Activated CD4-positive, alpha-beta T cell treated with anti-CD3 and anti-CD28 coated beads, Interleukin-2, amount 50 U/mL, for 1 hour (primary cell): ENCODE measurements around the gene RGS17.
A peak's percentile ranks its signal among the peaks of the same experiment; 100 is the strongest.
"Not testable (repeated sequence)": the region's sequence is repeated elsewhere in the genome, so short reads cannot be mapped to it uniquely, and the experiment has no call there.

Experiments used
- DNase-seq: peaks from one replicate; pipeline ENCODE4 v3.0.0-alpha.2; 2020

Gene RGS17

DNA sequence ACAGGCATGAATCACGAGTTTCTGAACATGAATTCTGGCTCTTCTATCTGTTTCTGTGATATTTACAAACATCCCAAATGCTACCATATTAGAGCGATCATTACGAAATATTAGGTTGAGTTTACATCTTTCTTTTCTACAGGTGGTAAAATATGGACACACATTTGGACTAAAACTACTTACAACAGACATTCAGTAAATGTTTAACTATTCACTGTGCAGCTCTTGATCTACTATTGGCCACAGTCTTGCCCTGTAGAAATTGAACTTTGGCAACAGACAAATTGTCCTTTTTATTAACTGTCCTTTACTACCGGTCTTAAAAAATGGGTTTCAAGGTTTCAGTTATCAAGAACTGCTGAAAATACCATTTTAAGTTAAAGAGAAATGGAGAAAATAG is 102.1 kb downstream of the RGS17 start:
- no peak for DNase-seq

DNA sequence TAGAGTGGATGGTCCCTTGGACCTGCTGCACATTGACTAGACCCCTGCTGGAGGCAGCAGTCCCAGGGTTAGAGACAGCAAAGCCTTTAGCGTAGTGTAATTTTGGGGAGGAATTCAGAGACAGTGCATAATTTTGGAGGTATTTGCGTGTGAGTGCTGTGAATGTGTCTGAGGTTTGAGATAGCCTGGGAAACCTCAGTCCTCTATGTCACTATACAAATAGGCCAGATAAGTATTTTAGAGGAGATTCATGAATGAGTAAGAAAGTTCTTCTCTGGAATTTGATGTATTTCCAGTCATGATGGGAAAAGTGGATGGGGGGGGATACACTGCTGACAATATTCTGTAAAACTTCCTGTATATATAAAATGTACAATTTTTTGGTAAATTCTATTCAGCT is 102.8 kb downstream of the RGS17 start:
- no peak for DNase-seq

- DNase-seq = no peak
These were observed 103.6 kb downstream of the RGS17 start for GRCh38 chr6:153027480-153027879.

DNA sequence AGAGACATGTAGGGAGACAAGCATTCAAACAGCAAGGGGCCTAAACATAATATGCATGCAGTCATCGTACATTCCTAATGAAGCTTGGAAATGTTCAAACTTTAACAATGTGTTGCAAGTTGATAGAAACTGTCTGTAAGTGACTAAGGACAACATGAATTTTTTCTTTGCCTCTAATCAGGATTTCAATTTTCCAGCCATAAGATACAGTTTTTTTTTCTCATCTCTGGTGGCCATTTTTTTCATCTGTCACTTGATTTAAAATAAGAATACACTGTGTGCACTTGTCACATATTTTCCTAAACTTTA is 106.4 kb downstream of the RGS17 start:
- DNase-seq = no peak

DNA sequence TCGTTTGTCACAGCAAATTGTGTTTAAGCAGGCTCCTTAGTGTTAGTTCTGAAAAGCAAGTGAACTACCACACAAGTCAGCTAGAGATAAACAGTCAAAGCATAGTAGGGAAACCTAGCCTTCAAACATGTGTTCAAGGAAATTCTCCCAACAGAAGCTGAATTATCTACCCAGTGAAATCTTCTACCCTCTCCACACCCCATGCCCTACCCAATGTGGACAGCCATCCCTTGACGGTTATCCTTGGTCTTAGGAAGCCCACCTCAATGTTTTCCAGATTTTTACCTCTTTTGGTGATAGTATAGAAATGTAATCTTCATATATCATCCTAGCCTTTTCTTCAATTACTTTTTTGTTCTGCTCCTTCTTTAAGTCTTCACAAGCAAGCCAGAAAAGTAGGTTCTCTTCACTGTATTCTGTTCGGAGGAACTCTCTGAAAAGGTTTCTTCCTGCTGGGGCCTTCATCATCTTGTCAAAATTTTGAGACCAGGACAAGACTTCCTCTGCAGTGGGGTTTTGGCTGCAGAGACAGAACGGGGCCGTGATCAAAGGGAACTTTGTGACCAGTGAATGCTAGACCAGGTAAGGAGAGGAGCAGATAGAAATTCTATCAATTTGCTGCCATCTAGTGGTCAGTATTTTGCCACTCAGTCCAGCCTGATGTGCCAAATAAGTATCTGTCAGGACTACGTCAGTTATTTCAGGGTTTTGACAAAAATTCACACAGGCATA is 106.9 kb downstream of the RGS17 start:
- DNase-seq = peak; percentile 12

DNA sequence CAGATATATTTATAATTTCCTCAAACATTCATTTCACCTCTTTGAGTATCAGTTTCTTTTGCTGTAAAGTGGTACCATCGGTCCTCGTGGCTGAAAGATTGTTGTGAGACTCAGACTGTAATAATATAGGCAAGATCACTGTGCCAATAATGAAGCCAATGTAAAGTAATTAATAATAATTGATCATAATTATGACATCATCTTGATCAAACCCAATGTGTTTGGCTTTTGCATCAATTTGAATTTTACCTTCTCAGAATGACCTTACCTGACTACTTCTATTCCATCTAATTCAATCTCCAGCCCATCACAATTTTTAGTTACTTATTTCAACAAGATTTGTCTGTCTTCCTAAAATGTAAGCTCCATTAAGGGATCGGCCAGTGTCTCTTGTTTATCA is 112.7 kb downstream of the RGS17 start:
- no peak for DNase-seq

DNA sequence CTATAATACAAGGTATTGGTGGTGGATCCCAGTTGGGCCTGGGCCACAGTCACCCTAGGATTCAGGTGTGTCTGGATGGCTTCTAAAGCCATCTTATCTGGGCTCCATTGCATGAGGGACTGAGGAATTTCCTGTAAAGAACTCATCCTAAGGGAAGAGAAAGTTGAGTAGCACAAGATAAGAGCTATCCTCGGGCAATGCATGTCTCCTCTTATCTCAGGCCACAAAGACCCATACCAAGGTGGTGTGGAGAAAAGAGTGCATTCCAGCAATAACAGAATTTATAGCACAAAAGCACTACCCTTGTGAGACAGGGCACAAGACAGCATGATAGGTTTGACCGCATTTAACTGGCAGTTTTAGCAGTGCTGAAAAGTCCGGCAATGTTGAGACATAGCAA is 114.2 kb downstream of the RGS17 start:
- no peak for DNase-seq

DNA sequence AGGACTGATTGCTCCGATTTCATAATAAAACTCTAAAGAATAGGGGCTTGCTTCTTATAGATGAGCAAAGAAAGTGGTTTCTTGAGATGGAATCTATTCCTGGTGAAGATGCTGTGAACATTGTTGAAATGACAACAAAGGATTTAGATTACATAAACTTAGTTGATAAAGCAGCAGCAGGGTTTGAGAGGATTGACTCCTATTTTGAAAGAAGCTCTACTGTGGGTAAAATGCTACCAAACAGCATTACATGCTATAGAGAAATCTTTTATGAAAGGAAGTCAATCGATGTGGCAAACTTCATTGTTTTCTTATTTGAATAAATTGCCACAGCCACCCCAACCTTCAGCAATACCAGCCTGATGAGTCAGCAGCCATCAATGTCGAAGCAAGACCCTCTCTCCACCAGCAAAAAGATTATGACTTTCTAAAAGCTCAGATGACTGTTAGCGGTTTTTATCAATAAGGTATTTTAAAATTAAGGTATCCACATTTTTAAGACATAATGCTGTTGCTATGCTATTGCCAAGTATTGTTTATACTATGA is 115.9 kb downstream of the RGS17 start:
- no peak for DNase-seq

DNA sequence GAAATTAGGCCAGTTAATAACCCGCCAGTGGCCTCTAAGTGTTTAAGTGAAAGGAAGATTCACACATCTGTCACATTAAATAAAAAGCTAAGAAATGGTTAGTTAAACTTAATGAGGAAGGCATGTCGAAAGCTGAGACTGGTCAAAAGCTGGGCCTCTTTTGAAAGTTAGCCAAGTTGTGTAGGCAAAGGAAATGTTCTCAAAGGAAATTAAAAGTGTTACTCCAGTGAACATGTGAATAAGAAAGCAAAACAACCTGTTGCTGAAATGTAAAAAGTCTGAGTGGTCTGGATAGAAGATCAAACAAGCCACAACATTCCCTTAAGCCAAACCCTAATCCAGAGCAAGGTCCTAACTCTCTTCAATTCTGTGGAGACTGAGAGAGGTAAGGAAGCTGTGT is 117.6 kb downstream of the RGS17 start:
- DNase-seq = no peak

- DNase-seq = no peak
These were observed 118.2 kb downstream of the RGS17 start for GRCh38 chr6:153012856-153013255.

DNA sequence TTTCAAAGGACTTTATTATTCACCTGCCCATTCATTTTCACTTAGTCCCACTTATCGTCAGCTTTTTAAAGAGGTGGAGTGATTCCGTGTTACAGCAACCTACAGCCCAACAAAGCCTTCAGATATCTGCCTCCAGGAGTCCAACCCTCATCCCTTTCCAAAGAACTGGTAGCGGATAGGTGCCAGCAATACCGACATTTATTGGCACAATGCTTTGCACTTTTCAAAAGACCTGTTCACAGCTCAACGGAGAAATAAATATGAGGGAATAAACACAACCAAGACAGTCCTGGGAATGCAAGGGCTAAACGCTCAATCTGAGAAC is 127.8 kb downstream of the RGS17 start:
- no peak for DNase-seq

DNA sequence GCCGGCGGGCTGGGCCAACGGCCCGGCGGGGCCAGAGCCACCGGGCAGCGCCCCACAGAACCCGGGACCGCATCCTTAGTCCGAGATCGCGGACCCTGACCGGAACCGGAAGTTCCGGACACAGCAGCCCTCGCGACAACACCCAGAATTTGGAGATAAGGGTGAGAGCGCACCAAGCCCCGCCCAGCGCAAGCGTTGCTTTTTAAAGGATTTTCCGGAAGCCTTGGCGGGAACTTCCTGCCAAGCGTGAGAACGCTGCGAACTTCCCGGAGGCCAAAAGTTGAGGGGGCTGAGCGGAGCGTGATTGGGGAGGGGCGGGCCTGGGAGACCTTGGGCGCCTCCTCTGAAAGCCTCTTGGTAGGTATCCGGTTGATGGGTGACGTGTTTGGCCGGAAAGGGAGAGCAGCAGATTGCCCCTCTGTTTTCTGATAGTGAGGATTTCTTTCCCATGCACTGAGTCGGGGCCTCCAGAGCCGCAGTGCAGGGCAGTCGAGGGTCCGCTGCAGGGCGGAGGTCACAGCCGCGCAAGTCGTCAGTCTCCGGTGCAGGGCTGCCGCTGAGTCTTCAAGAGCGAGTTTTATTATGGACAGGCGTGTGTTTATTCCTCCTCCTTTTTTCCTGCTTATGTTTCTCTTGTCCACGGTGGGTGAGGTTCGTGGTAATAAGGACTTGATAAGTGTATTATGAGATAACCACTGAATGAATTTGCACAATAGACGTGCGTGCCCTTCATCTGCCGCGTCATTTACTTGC is 128.3 kb downstream of the RGS17 start, which contains the start of gene MTRF1L:
TSS of gene MTRF1L (minus strand) at position 97 of the 753 bp plus-strand sequence. CDS start at position 73, 24 bp downstream.
- peak; percentile 74 for DNase-seq

DNA sequence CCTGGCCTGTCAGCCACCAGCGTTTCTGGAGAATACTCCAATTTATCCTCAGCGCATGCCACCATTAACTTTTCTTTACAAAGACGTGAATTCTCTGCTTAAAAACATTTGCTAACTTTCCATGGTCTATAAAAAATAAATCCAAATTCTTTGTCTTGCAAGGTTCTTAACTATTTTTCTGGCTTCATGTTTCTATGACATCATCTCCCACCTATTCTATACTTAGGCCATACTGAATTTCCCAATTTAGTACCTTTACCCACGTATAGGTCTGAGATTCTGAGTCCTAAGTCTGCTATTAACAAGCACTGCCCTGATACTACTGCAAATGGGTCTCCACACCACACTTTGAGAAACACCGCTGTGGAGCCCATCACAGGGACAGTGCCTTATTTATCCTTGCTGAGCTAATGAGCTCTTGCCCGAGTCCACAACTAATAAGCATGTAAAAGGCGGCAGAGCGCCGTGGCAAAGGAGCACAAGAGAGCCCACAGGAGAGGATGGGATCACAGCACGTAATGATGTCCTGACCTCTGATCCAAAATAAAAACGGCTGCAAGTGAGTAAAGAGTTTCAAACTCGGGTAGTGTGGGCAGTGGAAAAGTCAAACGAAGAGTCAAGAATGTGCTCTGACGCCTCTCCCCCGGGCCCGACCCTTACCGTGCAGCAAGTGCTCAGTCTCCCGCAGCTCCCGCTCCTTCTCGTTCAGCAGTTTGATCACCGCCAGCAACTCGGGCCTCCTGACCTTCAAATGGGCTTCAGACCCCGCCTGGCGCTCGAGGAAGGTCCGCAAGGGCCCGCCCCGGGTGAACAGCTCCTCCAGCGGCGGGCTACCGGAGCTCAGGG is 129.1 kb downstream of the RGS17 start:
- no peak for DNase-seq

GRCh38 chr6:153000790-153001189 is 130.3 kb downstream of the RGS17 start:
- not testable (repeated sequence) for DNase-seq

- no peak for DNase-seq
These were observed 130.8 kb downstream of the RGS17 start for GRCh38 chr6:153000243-153000642.

- DNase-seq = not testable (repeated sequence)
These were observed 131.5 kb downstream of the RGS17 start for GRCh38 chr6:152999538-152999937.

DNA sequence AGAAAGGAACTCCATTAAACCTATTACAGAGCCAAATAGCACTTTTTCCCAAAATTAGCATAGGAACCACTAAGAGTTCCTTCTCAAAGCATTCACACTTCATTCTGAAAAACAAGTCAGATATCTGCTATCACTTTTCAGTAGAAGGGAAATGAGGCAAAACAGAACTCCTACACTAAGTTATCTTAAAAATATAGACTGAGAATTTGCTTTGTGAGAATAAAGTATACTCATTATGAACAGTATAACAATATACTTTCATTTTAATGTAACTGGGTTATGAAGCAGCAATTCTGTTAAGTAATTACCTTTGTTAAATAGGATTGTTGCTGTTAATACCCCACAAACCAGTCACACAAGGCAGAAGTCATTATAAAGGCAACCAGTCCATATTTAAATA is 137.2 kb downstream of the RGS17 start:
- DNase-seq = no peak

- DNase-seq = no peak
These were observed 137.7 kb downstream of the RGS17 start for GRCh38 chr6:152993431-152993830.

DNA sequence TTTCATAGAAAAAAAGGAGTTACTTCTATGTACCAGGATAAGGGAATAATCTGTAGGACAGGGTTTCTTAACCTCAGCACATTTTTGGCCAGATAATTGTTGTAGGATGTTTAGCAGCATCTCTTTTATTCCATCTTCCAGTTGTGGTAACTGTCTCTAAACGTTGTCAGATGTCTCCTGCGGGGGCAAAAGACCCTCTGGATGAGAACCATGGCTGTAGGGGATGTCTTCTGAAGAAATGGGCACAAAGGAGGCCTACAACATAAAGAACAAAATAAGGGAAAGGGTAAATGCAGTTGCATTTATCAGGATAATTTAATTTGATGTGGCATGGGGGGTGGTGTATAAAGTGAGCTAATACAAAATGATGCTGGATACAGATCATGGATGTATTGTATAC is 144.1 kb downstream of the RGS17 start:
- no peak for DNase-seq

DNA sequence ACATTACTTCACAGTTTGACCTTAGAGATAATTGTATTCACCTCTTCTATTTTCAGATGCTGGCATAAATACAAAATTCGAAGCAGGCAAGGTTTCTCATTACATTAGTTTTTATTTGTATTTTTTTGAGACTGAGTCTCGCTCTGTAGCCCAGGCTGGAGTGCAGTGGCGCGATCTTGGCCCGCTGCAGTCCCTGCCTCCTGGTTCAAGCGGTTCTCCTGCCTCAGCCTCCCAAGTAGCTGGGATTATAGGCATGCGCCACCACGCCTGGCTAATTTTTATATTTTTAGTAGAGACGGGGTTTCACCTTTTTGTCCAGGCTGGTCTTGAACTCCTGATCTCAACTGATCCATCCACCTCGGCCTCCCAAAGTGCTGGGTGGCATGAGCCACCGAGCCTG is 145.8 kb downstream of the RGS17 start:
- DNase-seq = not testable (repeated sequence)

GRCh38 chr6:152984513-152984872 is 146.6 kb downstream of the RGS17 start:
- no peak for DNase-seq

- peak; percentile 89 for DNase-seq
These were observed 147.2 kb downstream of the RGS17 start for GRCh38 chr6:152983637-152984512.
